Activated T-cell treated with anti-CD3 and anti-CD28 coated beads, Interleukin-2, amount 50 U/mL, for 4 hours (primary cell): ENCODE results near the gene PFN1. TPM values are rescaled to one million over a fixed set of nuclear protein-coding genes. Genes with fewer than 3 reads are reported as not detected.

Experiments used
- ATAC-seq, 2 donors: fragments of 200-7000 bp; cut with Tn5 transposase; one replicate each; pipeline ENCODE4 v1.10.0; 2021
- DNase-seq: peaks from one replicate; pipeline ENCODE4 v3.0.0-alpha.2; 2020
- H3K27me3 Mint-ChIP-seq: one replicate; pipeline ENCODE4 v1.8.0; 2021; ENCODE audit warnings: low read depth, mixed read lengths
- H3K36me3 Mint-ChIP-seq: one replicate; pipeline ENCODE4 v1.8.0; 2022; ENCODE audit warnings: mixed read lengths; ENCODE audit not compliant: insufficient read depth
- H3K4me1 Mint-ChIP-seq: one replicate; pipeline ENCODE4 v1.8.0; 2021; ENCODE audit warnings: low read depth, mixed read lengths
- H3K4me3 Mint-ChIP-seq: one replicate; pipeline ENCODE4 v1.8.0; 2021; ENCODE audit warnings: mild to moderate bottlenecking, moderate library complexity, mixed read lengths
- H3K9me3 Mint-ChIP-seq: one replicate; pipeline ENCODE4 v1.8.0; 2021; ENCODE audit warnings: mixed read lengths
- total RNA-seq, 3 donors: library from RNA; stranded (reverse); gene quantifications; one replicate each; pipeline ENCODE4 v1.2.1, GENCODE V29; 2021

PFN1 gene
- total RNA-seq, 3 donors from 2014 or later: 1,652 to 1,716 (median 1,674) TPM

DNA sequence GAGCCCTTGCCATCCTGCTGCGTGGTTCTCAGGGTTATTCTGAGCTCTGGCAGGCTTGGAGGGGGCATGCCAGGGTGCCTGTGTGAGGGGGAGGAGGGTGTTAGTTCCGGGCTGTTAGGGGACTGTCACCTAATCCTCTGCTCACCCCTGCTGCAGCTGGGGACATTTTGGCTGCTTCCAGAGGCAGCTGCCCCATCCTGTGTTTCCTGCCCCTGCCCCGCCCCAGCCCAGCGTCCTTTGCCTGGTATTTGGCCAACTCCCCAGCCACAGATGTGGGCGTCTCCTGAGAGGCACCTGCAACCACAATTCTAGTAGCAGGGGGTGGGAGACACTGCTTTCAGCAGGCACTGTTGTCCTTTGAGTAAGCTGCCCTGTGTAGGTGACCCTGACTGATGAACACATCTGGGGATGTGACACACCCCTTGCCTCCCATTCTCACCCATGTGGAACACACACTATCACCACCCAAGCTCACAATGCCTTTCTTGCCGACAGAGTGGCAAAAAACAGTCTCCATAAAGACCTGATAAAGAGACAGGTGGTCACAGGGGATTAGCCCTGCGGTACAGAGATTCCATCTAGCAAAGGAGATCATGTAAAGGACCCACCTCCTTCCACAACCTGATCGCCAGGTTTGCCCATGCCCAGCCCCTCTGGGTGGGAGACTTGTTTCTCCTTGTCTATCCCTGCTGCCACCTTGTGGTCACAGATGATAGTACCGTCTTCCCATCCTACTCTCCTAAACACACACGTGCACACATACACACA is 45.1 kb downstream of the PFN1 start, which contains the start of gene CHRNE:
Gene CHRNE (minus strand): TSS at position 48 of the 768 bp plus-strand sequence. CDS start 35 bp downstream, at position 13.
- no peaks in the 10 kb centered on the region for H3K9me3 Mint-ChIP-seq
- no peaks in the 10 kb centered on the region for H3K27me3 Mint-ChIP-seq
- DNase-seq (peak; percentile 74), ATAC-seq (peak; percentile 28 to 32)
- peak within 1 kb of the TSS; percentile 48 for H3K4me3 Mint-ChIP-seq
- peaks cover 34% of the 10 kb centered on the region for H3K4me1 Mint-ChIP-seq
- no peaks in the 10 kb centered on the region for H3K36me3 Mint-ChIP-seq

DNA sequence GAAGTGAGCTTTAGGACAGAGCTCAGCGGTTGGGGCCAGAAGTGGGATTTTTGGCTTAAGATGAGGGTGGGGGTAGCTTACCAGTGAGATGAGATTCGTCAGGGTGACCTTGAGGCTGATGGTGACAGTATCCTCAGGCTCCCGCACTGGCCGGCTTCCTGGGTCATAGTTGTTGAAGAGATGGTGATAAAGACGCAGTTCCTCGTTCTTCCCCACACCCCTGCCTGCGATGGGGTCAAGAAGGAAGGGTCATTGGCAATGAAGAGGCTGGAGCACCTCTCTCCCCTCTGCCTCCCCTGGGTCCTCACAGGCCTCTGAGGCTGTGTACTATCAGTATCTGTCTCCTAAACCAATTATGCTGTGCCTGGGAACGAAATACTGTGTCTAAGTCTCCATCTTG is 45.8 kb downstream of the PFN1 start:
- Mint-ChIP-seq H3K36me3 (no peaks in the 10 kb centered on the region), H3K4me3 (peak overlapping the region; percentile 34), H3K27me3 (no peaks in the 10 kb centered on the region), H3K4me1 (peaks cover 34% of the 10 kb centered on the region), H3K9me3 (no peaks in the 10 kb centered on the region)
- no peak for ATAC-seq
- no peak for DNase-seq

DNA sequence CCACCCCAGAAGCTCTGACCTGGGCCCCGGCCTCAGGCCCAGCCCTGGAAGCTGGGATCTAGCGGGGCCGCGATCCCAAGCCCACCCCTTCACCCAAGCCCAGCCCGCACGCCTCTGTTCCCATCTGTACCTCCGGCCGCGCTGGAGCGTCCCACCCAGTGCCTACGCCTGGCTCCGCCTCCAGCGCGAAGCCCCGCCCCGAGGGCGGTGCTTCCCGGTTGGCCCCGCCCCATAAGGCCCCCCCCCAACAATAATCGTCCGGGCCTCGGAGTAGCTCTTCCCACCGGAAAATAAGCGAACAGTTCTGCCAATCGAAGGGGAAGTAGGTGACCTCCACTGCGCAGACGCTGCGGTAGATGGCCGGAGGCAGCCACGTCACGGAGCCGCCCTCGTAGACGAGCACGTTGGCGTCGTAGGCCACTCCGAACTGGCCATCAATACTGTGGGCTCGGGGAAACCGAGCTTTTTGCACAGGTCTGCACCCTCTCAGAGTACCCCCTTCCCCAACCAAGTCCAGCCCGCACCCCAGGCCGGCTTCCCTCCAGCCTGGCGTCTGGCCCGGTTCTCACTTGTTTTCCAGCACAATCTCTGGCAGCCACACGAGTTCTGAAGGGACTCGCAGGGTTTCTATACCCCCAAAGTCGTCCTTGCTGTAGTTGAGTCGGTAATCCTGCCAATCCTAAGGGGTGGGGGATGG is 46.5 kb downstream of the PFN1 start:
- Mint-ChIP-seq H3K9me3 (no peaks in the 10 kb centered on the region), H3K4me3 (no peak overlapping the region), H3K27me3 (no peaks in the 10 kb centered on the region), H3K4me1 (peaks cover 34% of the 10 kb centered on the region), H3K36me3 (peaks cover 2% of the 10 kb centered on the region)
- DNase-seq: no peak
- no peak for ATAC-seq

DNA sequence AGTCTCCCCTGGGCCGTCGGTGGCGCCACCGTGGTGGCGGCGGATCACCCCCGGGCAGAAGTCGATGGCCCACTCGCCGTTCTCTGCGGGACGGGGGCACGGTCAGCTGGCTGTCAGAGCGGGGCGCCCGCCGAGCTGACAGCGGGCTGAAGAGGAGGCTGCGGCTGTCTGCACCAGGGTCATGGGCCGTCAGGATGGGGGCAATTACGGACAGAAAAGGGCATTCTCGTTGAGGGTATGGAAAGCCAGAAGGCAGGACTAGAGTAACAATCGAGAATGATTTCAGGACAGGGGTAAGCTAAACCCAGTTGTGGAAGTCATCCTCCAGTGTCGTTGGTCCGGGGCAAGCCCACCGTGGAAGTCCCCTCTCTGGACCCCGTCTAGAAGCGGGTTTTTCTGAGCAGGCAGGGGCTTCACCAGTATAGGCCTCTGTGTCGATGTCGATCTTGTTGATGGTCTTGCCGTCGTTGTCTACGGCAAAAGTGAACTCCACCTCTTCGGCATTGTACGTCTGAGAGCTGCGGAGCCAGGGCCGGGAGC is 47.2 kb downstream of the PFN1 start:
- Mint-ChIP-seq H3K9me3 (no peaks in the 10 kb centered on the region), H3K4me3 (peak overlapping the region; percentile 85), H3K4me1 (peaks cover 34% of the 10 kb centered on the region), H3K36me3 (peaks cover 2% of the 10 kb centered on the region), H3K27me3 (no peaks in the 10 kb centered on the region)
- ATAC-seq: no peak
- DNase-seq: no peak

DNA sequence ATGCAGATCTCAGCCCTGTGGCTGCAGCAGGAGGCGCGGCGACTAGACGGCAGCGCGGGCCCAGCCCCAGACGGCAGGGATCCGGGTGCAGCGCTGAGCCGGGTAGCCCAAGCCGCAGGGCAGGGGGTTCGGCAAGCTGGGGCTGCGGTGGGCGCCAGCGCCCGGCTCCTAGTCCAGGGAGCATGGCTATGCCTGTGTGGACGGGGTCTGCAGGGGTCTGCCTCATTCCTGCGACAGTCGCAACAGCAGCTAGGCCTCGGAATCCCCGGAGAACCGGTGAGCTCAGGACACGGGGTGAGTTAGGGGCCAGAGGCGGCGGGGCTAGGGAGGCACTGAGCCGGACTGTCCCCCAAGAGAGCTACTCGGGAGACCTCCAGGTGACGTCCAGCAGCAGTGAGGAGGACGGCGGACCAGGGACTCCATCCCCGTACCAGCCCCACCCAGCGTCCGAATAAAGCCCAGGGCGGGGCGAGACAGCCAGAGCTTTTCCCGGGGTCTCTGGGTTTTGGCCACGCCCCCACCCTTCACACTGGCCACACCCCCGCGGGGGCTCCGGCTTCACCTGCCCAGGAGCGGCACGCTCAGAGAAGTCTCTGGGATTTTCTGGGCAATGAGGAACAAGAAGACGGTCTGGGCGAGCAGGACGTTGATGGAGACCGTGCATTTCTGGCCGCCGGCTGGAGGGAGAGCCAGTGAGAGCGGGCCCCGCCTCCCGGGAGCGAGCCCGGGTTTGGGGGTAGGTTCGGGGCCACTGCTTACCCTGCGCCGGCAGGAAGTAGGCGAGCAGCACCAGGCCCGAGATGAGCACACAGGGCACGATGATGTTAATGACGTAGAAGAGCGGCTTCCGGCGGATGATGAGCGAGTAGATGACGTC is 47.9 kb downstream of the PFN1 start:
- H3K27me3 Mint-ChIP-seq: no peaks in the 10 kb centered on the region

DNA sequence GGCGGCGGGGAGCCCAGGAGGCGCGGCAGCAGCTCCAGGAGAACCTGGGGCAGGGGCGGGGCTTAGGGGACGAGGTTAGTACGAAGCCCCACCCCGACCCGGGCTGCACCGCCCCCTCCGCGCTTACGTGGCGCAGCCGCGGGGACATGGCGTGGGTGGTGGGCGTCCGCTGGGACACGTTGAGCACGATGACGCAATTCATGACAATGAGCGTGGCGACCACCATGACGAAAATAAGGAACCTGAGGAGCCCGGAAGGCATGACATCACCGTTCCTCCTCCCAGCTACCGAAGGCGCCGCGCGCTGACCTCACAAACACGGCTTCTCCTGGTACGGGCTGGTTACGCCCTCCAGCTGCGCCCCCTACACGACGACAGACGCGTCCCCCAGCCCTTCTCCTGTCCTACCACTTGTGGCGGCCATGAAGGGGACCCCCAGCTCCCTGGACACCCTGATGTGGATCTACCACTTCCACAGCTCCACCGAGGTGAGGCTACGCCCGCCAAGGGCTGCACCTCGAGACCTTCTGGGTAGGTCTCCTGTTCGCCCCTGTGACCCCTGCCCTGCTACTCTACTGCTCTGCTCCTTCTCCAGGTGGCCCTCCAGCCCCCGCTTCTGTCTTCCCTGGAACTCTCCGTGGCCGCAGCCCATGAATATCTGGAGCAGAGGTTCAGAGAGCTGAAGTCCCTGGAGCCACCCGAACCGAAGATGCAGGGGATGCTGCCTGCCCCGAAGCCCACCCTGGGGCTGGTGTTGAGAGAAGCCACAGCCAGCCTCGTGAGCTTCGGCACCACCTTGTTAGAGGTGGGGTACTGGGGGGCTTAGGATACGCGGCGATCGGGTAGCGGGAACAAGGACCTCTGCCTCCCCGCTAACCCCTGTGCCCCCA is 48.7 kb downstream of the PFN1 start, which contains the start of gene C17orf107:
Gene C17orf107 (plus strand): TSS at position 196 of the 890 bp plus-strand sequence. CDS start 227 bp downstream, at position 423.
- ATAC-seq (peak; percentile 84 to 85), DNase-seq (peak; percentile 98)
- Mint-ChIP-seq H3K27me3 (no peaks in the 10 kb centered on the region), H3K36me3 (peaks cover 9% of the 10 kb centered on the region), H3K9me3 (no peaks in the 10 kb centered on the region), H3K4me3 (peak within 1 kb of the TSS; percentile 85), H3K4me1 (peaks cover 34% of the 10 kb centered on the region)

More for the DNA sequence above, 47.9 kb downstream of the PFN1 start:
- Mint-ChIP-seq H3K4me3 (peak overlapping the region; percentile 85), H3K36me3 (peaks cover 5% of the 10 kb centered on the region), H3K4me1 (peaks cover 34% of the 10 kb centered on the region), H3K9me3 (no peaks in the 10 kb centered on the region)
- DNase-seq: peak; percentile 46
- no peak for ATAC-seq

DNA sequence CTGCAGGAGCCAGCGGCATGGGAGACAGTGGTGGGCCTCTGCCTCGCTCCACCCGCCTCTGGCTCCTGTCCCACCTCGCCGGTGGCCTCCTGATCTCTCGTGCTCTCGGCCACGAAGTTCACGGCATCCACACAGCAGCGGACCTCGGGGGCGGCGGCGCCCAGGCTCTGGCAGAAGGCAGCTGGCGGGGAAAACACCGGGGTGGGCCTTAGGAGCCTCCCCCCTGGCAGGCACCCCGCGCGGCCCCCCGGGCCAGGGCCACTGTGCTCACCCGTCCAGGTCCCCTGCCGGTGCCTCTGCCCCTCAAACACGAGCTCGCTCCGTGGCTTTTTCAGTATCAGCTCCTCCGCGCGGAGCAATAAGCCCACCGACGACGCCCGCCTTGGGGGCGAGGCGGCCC is 49.4 kb downstream of the PFN1 start:
- DNase-seq: no peak
- peak; percentile 3 to 8 for ATAC-seq
- Mint-ChIP-seq H3K36me3 (peaks cover 9% of the 10 kb centered on the region), H3K9me3 (no peaks in the 10 kb centered on the region), H3K27me3 (no peaks in the 10 kb centered on the region), H3K4me1 (peaks cover 34% of the 10 kb centered on the region), H3K4me3 (peak overlapping the region; percentile 67)

DNA sequence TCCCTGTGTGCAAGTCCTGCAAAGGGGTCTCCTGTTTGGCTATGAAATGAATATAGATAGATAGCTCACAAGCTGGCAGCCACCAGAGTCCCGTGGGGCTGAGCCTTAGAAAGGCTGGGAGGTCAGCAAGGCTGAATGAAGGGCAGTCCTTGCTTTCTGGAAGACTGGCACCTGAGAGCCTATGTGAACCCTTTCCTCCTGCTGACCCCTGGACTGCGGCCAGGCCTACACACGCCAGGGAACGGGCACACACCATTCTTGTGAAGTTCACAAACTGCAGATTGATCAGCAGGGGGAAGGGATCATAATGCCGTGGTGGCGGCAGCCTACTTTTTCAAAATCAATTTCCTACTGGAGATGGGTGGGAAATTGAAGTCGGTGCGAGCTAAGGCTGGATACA is 50.0 kb downstream of the PFN1 start:
- ATAC-seq: no peak
- H3K4me1 Mint-ChIP-seq: peaks cover 30% of the 10 kb centered on the region
- peak overlapping the region; percentile 67 for H3K4me3 Mint-ChIP-seq
- H3K36me3 Mint-ChIP-seq: peaks cover 9% of the 10 kb centered on the region
- H3K9me3 Mint-ChIP-seq: no peaks in the 10 kb centered on the region
- DNase-seq: no peak
- H3K27me3 Mint-ChIP-seq: no peaks in the 10 kb centered on the region

DNA sequence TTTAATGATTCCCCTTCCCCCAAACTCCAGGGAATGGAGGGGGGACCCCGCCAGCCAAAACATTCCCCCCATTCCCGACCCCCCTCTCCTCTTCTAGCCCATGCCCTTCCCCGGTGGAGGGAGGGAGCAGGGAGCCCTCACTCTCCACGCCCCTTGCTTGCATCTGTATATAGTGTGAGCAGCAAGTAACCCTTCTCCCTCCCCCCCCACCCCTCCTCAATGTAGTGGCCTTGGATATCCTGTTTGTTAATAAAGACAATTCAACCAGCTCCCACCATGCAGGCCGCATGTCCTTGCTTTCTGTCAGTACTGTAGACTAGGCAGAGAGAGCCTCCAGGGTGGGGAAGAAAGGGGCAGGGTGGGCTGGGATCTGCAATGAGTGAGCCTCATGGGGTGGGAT is 50.5 kb downstream of the PFN1 start:
- Mint-ChIP-seq H3K4me3 (no peak overlapping the region), H3K9me3 (no peaks in the 10 kb centered on the region), H3K36me3 (peaks cover 9% of the 10 kb centered on the region), H3K4me1 (peaks cover 24% of the 10 kb centered on the region), H3K27me3 (no peaks in the 10 kb centered on the region)
- ATAC-seq (no peak), DNase-seq (no peak)

DNA sequence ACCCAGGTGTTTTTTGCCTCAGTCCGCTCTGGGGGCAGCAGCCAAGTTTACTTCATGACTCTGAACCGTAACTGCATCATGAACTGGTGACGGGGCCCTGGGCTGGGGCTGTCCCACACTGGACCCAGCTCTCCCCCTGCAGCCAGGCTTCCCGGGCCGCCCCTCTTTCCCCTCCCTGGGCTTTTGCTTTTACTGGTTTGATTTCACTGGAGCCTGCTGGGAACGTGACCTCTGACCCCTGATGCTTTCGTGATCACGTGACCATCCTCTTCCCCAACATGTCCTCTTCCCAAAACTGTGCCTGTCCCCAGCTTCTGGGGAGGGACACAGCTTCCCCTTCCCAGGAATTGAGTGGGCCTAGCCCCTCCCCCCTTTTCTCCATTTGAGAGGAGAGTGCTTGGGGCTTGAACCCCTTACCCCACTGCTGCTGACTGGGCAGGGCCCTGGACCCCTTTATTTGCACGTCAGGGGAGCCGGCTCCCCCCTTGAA is 51.1 kb downstream of the PFN1 start:
- peaks cover 12% of the 10 kb centered on the region for H3K36me3 Mint-ChIP-seq
- no peaks in the 10 kb centered on the region for H3K9me3 Mint-ChIP-seq
- peaks cover 19% of the 10 kb centered on the region for H3K4me1 Mint-ChIP-seq
- H3K27me3 Mint-ChIP-seq: no peaks in the 10 kb centered on the region
- H3K4me3 Mint-ChIP-seq: no peak overlapping the region
- no peak for ATAC-seq
- DNase-seq: no peak

DNA sequence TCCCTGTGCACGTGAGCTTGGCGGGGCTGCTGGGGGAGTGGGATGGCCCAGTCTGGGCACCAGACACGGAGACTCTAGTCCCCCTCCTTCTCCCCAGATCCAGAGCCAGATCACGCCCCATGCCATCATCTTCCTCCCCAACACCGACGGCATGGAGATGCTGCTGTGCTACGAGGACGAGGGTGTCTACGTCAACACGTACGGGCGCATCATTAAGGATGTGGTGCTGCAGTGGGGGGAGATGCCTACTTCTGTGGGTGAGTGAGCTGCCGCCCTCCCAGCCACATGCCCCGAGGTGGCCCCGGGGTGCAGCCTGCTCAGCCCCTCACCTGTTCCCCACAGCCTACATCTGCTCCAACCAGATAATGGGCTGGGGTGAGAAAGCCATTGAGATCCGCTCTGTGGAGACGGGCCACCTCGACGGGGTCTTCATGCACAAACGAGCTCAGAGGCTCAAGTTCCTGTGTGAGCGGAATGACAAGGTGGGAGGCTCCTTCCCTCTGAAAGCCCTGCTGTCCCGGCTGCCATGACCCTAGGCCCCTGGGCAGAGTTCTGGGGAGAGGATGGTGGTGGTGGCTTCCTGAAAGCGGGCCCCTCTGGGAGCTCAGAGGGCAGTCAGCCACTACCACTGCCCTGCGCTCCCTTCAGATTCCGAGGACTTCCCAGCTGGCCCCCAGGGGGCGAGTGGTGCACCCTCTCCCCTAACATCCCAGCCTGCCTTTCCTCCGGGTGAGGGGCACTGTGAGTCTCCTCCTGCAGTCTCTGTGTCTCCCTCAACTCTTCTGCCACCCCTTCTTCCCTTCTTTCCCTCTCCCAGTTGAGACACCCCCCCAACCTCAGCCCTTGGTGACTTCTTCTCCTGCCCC is 51.8 kb downstream of the PFN1 start:
- peaks cover 12% of the 10 kb centered on the region for H3K36me3 Mint-ChIP-seq
- peaks cover 18% of the 10 kb centered on the region for H3K4me1 Mint-ChIP-seq
- H3K9me3 Mint-ChIP-seq: no peaks in the 10 kb centered on the region
- H3K4me3 Mint-ChIP-seq: no peak overlapping the region
- DNase-seq: no peak
- no peak for ATAC-seq
- no peaks in the 10 kb centered on the region for H3K27me3 Mint-ChIP-seq

DNA sequence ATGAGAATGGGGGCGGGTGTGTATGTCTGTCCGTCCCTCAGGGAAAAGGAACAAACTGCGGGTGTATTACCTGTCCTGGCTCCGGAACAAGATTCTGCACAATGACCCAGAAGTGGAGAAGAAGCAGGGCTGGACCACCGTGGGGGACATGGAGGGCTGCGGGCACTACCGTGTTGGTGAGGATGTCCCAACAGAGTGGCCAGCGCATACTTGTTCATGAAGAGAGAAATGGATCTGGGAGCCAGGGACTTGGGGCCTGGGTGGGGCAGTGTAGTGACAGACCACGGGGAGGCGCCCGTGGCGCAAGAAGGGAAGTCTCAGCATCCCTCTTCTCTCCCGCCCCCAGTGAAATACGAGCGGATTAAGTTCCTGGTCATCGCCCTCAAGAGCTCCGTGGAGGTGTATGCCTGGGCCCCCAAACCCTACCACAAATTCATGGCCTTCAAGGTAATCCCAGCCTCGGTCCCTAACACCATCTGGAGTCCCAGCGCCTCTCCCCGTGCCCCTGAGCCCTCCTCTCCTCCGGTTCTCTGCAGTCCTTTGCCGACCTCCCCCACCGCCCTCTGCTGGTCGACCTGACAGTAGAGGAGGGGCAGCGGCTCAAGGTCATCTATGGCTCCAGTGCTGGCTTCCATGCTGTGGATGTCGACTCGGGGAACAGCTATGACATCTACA is 52.5 kb downstream of the PFN1 start:
- Mint-ChIP-seq H3K27me3 (no peaks in the 10 kb centered on the region), H3K36me3 (peaks cover 12% of the 10 kb centered on the region), H3K9me3 (no peaks in the 10 kb centered on the region), H3K4me3 (no peak overlapping the region), H3K4me1 (peaks cover 15% of the 10 kb centered on the region)
- ATAC-seq: no peak
- DNase-seq: no peak
